ENCODE results near the gene KCNJ11. TPM values are rescaled to one million over a fixed set of nuclear protein-coding genes. Genes with fewer than 3 reads are reported as not detected.

KCNJ11 gene
- total RNA-seq, 2 experiments from 2014 or later, result 0.63 to 1.1 TPM

GRCh38 chr11:17410606-17411379, 22.3 kb upstream of the KCNJ11 start:
- ChIA-PET POLR2A (no interaction called here), CTCF (interaction anchor here (0.7 kb wide), 1 partner anchor 24 kb away, joined by 4 read pairs; no protein-coding TSS in a partner anchor)

- POLR2A ChIA-PET, result no interaction called here
- CTCF ChIA-PET, result no interaction called here
These were observed 20.2 kb upstream of the KCNJ11 start for GRCh38 chr11:17408641-17409040.

GRCh38 chr11:17408026-17408425, 19.6 kb upstream of the KCNJ11 start:
- ChIA-PET CTCF (interaction anchor here (0.6 kb wide), 1 partner anchor 206 kb away, joined by 3 read pairs; no protein-coding TSS in a partner anchor), POLR2A (no interaction called here)

- ChIA-PET CTCF (interaction anchor here (0.6 kb wide), 1 partner anchor 206 kb away, joined by 3 read pairs; no protein-coding TSS in a partner anchor), POLR2A (no interaction called here)
These were observed 19.1 kb upstream of the KCNJ11 start for GRCh38 chr11:17407575-17407974.

GRCh38 chr11:17406818-17407149, 18.3 kb upstream of the KCNJ11 start:
- POLR2A ChIA-PET, result no interaction called here
- CTCF ChIA-PET, result no interaction called here

- CTCF ChIA-PET, result no interaction called here
- POLR2A ChIA-PET, result no interaction called here
These were observed 17.8 kb upstream of the KCNJ11 start for GRCh38 chr11:17406082-17406817.

- POLR2A ChIA-PET, result no interaction called here
- CTCF ChIA-PET, result no interaction called here
These were observed 17.0 kb upstream of the KCNJ11 start for GRCh38 chr11:17405232-17406005.

GRCh38 chr11:17403980-17404759, 15.7 kb upstream of the KCNJ11 start:
- POLR2A ChIA-PET, result no interaction called here
- CTCF ChIA-PET, result no interaction called here

GRCh38 chr11:17402486-17402885, 14.0 kb upstream of the KCNJ11 start:
- ChIA-PET POLR2A (no interaction called here), CTCF (no interaction called here)

- POLR2A ChIA-PET, result no interaction called here
- CTCF ChIA-PET, result no interaction called here
These were observed 13.4 kb upstream of the KCNJ11 start for GRCh38 chr11:17401841-17402240.

GRCh38 chr11:17401316-17401715, 12.9 kb upstream of the KCNJ11 start:
- ChIA-PET CTCF (interaction anchor here (1.1 kb wide), 1 partner anchor 104 kb away, joined by 3 read pairs; no protein-coding TSS in a partner anchor), POLR2A (no interaction called here)

- ChIA-PET CTCF (interaction anchor here (0.6 to 1.1 kb wide), 2 partner anchors 105 to 1162 kb away, joined by 3 read pairs; no protein-coding TSS in a partner anchor), POLR2A (no interaction called here)
These were observed 11.8 kb upstream of the KCNJ11 start for GRCh38 chr11:17400048-17400775.

- ChIA-PET CTCF (interaction anchor here (3.7 kb wide), 1 partner anchor 15 kb away, joined by 13 read pairs; no protein-coding TSS in a partner anchor), POLR2A (no interaction called here)
These were observed 10.8 kb upstream of the KCNJ11 start for GRCh38 chr11:17399236-17399635.

- ChIA-PET CTCF (interaction anchor here (0.7 to 3.7 kb wide), 3 partner anchors 9 to 13 kb away, joined by 3 to 13 read pairs (median 4); partner anchors contain the start of gene KCNJ11), POLR2A (no interaction called here)
These were observed 9.0 kb upstream of the KCNJ11 start for GRCh38 chr11:17397311-17398002.

GRCh38 chr11:17396598-17397310, 8.3 kb upstream of the KCNJ11 start:
- ChIA-PET POLR2A (no interaction called here), CTCF (interaction anchor here (0.9 to 3.7 kb wide), 2 partner anchors 10 to 12 kb away, joined by 4 to 13 read pairs; no protein-coding TSS in a partner anchor)

- POLR2A ChIA-PET, result no interaction called here
- CTCF ChIA-PET, result interaction anchor here (3.7 kb wide), 1 partner anchor 12 kb away, joined by 13 read pairs; no protein-coding TSS in a partner anchor
These were observed 7.5 kb upstream of the KCNJ11 start for GRCh38 chr11:17395978-17396377.

GRCh38 chr11:17395554-17395961, 7.1 kb upstream of the KCNJ11 start:
- POLR2A ChIA-PET, result no interaction called here
- CTCF ChIA-PET, result no interaction called here

Measured in activated CD8-positive, alpha-beta memory T cell treated with anti-CD3 and anti-CD28 coated beads for 36 hours (primary cell).